K562 (cell line): Measurements from ENCODE around the gene EVL. TPM values are rescaled to one million over a fixed set of nuclear protein-coding genes. Genes with fewer than 3 reads are reported as not detected.

Experiments used
- ADNP ChIP-seq: fragments of 200-800 bp; sonication (Bioruptor generic); IDR thresholded peaks from 2 replicates; pipeline ENCODE4 v1.6.1; 2016; ENCODE audit warnings: missing genetic modification characterization, missing compliant biosample characterization
- ATF1 ChIP-seq, 2 experiments: fragments of 450-650 bp in 1 of 2; IDR thresholded peaks; 2 replicates each; pipeline ENCODE4 v1.6.1; 2016; ENCODE audit warnings: missing compliant biosample characterization in 1 of 2, missing genetic modification characterization in 1 of 2
- CHD2 ChIP-seq: IDR thresholded peaks from 2 replicates; pipeline ENCODE4 v1.6.1; 2011; ENCODE audit warnings: low read depth, low read length
- CREB3 ChIP-seq: fragments of 450-650 bp; conservative IDR thresholded peaks from 2 replicates; pipeline ENCODE4 v1.6.1; 2016; ENCODE audit warnings: missing genetic modification characterization, low read depth, mild to moderate bottlenecking, missing compliant biosample characterization, moderate library complexity
- HNRNPLL ChIP-seq: fragments of 200-400 bp; formaldehyde crosslinking; IDR thresholded peaks from 2 replicates; pipeline ENCODE4 v1.6.1; 2017; ENCODE audit warnings: low read length, low read depth, mild to moderate bottlenecking; ENCODE audit not compliant: poor library complexity, severe bottlenecking
- SMC3 ChIP-seq: conservative IDR thresholded peaks from 2 replicates; pipeline ENCODE4 v1.6.1; 2011; ENCODE audit warnings: low read depth, low read length, improper control_type of control experiment; ENCODE audit not compliant: insufficient read depth
- TCF7L2 ChIP-seq: fragments of 150-350 bp; IDR thresholded peaks from 2 replicates; pipeline ENCODE4 v1.6.1; 2016; ENCODE audit warnings: low read depth, mild to moderate bottlenecking, low read length, moderate library complexity
- USF2 ChIP-seq: sonication (generic); formaldehyde crosslinking; IDR thresholded peaks from 2 replicates; pipeline ENCODE4 v1.5.0; 2020; ENCODE audit warnings: missing genetic modification reagents
- ZMIZ1 ChIP-seq, 2 experiments: fragments of 150-350 bp in 1 of 2; IDR thresholded peaks; 2 replicates each; pipeline ENCODE4 v1.6.1; 2012 to 2016; ENCODE audit warnings: low read depth in 2 of 2, low read length in 2 of 2, mild to moderate bottlenecking in 1 of 2, moderate library complexity in 1 of 2
- ZNF146 ChIP-seq: IDR thresholded peaks from one replicate; pipeline ENCODE4 v1.6.1; 2018; ENCODE audit warnings: missing compliant biosample characterization; ENCODE audit not compliant: unreplicated experiment
- polyA plus RNA-seq, 8 experiments: library from polyadenylated mRNA; depleted of rRNA in 4 of 8; stranded (reverse) in 5 of 8; unstranded in 3 of 8; fragments of >200 nt; fragmentation: Nextera tagmentation in 2 of 8; fragmentation: Illumina TruSeq in 1 of 8; extraction: Ambion mirVana in 2 of 8; extraction: Trizol in 1 of 8; gene quantifications; 2 replicates each; pipeline versions ENCODE4 v1.2.1 to v1.2.3, GENCODE V29; 2011 to 2014; ENCODE audit warnings: inconsistent platforms in 1 of 8, missing spikeins in 1 of 8
- total RNA-seq, 7 experiments: library from RNA; depleted of rRNA in 6 of 7; stranded (reverse); fragments of >200 nt in 6 of 7; fragmentation: Illumina TruSeq in 2 of 7; extraction: Trizol in 2 of 7; gene quantifications; 2 replicates each; pipeline versions ENCODE4 v1.2.1 to v1.2.3, GENCODE V29; 2011 to 2021; ENCODE audit warnings: low replicate concordance in 1 of 7
- TF ChIP-seq, protein P1 (sequence below), 2 experiments: fragments of 450-650 bp in 1 of 2; sonication (generic) in 1 of 2; formaldehyde crosslinking in 1 of 2; IDR thresholded peaks; 2 replicates each; pipeline versions ENCODE4 v1.7.1 to v1.9.0; 2016 to 2022; ENCODE audit warnings: inconsistent platforms in 1 of 2, mild to moderate bottlenecking in 1 of 2, missing genetic modification reagents in 1 of 2

The EVL gene
- total and polyA plus RNA-seq, 9 of the 15 experiments (the other 6 are each of a cell fraction or from before 2014, with no cell fraction given) = 2.9 to 43.4 (median 23.9) TPM

DNA sequence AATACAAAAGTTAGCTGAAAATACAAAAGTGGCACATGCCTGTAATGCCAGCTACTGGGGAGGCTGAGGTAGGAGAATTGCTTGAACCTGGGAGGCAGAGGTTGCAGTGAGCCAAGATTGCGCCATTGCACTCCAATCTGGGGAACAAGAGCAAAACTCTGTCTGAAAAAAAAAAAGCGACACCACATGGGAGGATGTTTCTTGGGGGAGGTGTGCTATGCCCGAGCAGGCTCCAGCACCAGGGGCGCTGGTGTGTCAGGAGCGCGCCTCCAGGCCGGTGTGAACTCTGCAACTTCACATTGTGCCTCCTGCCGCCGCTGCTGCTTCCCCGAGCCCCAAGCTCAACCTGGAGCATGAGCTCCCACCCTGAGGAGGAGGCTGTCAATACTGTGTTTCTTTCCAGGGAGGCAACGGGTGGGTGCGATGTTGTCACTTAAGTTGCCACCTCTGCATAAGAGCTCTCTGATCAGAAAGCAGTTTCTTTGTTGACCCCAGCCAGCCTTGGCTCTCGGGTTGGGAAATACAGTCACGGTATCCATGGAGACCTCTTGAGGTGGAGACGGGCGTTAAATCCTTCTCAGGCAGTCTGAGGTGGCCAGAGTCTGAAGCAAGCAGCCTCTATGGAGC lies 75.3 kb downstream of the EVL start (continued):
- TF ChIP-seq, protein P1, sequence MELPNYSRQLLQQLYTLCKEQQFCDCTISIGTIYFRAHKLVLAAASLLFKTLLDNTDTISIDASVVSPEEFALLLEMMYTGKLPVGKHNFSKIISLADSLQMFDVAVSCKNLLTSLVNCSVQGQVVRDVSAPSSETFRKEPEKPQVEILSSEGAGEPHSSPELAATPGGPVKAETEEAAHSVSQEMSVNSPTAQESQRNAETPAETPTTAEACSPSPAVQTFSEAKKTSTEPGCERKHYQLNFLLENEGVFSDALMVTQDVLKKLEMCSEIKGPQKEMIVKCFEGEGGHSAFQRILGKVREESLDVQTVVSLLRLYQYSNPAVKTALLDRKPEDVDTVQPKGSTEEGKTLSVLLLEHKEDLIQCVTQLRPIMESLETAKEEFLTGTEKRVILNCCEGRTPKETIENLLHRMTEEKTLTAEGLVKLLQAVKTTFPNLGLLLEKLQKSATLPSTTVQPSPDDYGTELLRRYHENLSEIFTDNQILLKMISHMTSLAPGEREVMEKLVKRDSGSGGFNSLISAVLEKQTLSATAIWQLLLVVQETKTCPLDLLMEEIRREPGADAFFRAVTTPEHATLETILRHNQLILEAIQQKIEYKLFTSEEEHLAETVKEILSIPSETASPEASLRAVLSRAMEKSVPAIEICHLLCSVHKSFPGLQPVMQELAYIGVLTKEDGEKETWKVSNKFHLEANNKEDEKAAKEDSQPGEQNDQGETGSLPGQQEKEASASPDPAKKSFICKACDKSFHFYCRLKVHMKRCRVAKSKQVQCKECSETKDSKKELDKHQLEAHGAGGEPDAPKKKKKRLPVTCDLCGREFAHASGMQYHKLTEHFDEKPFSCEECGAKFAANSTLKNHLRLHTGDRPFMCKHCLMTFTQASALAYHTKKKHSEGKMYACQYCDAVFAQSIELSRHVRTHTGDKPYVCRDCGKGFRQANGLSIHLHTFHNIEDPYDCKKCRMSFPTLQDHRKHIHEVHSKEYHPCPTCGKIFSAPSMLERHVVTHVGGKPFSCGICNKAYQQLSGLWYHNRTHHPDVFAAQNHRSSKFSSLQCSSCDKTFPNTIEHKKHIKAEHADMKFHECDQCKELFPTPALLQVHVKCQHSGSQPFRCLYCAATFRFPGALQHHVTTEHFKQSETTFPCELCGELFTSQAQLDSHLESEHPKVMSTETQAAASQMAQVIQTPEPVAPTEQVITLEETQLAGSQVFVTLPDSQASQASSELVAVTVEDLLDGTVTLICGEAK (IDR thresholded peaks at IDR 0.05) = no peak
- TF ChIP-seq, protein P1 (CRISPR knock-in tag; IDR thresholded peaks at IDR 0.05) = no peak
- TF ChIP-seq SMC3 = peak; percentile 41
- TF ChIP-seq ZMIZ1 (IDR thresholded peaks at IDR 0.05; ENCODE audit: low read depth in 2 of 2, low read length in 2 of 2) = 0 out of 4 replicates have a peak, but pooled peaks of 1 of the 2 experiments have one; percentile 39
- no peak for TF ChIP-seq USF2
- no peak for TF ChIP-seq ZNF146
- TF ChIP-seq HNRNPLL = peak; percentile 28
- TF ChIP-seq CHD2 = no peak
- no peak for TF ChIP-seq TCF7L2
- no peak for TF ChIP-seq ATF1 (CRISPR knock-in tag; IDR thresholded peaks at IDR 0.05)
- TF ChIP-seq ATF1 (tag; IDR thresholded peaks at IDR 0.05) = peak; percentile 41; the same call in 1 of the 2 replicates
- no peak for TF ChIP-seq ADNP
- TF ChIP-seq CREB3 = 0 out of 2 replicates have a peak, but pooled peaks have one; percentile 31
